HG03159 (cell line): Measurements from ENCODE around the gene USP48.
"Not testable (repeated sequence)": the region's sequence is repeated elsewhere in the genome, so short reads cannot be mapped to it uniquely, and the experiment has no call there.

Experiments
- ATAC-seq: cut with Tn5 transposase; IDR thresholded peaks from one replicate; pipeline ENCODE4 v1.9.1; 2021; ENCODE audit warnings: mild to moderate bottlenecking, moderate library complexity; ENCODE audit not compliant: unreplicated experiment

Gene USP48

DNA sequence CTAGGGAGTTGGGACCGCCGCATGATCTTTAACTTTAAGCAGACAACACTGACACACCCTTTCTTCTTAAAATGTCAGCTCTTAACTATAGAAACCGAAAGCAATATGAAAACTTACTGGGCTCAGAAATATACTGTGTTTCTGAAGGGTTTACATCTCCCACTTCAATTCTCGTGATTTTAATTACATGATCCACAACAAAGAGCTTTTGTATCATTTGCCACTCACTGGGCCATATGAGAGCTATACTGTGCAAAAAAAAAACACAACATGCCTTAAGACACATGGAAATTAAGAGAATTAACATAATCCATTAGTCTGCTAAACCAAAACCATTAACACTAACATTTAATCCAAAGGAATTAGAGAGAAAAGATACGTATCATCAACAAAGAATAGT is 78.8 kb downstream of the USP48 start:
- no peak for ATAC-seq

DNA sequence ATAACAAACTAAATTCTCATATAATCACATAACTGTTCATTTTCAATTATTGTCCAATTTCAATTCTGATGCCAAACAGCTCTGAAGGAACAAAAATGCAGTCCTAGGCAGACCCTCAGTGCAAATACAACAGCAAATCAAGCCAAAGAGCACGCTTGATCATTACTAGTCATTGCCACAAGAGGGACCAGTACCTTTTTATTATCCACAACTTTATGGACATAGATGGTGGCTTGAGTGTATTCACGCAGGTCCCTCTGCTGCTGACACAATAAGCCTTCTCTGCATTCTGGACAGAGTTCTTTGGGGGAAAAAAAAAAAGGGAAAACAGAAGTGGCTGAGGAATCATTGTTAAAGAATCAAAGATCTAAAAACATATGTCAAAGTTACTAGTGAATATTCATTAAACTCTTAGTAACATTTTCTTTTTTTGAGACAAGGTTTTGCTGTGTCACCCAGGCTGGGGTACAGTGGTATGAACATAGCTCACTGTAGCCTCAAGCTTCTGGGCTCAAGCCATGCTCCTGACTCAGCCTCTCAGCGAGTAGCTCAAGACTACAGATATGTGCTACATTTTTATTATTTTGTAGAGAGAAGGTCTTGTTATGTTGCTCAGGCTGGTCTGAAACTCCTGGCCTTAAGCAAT is 79.5 kb downstream of the USP48 start:
- ATAC-seq: no peak

- ATAC-seq: no peak
Observed at GRCh38 chr1:21702780-21703179, 80.2 kb downstream of the USP48 start.

GRCh38 chr1:21701401-21701800 is 81.5 kb downstream of the USP48 start:
- ATAC-seq: no peak

DNA sequence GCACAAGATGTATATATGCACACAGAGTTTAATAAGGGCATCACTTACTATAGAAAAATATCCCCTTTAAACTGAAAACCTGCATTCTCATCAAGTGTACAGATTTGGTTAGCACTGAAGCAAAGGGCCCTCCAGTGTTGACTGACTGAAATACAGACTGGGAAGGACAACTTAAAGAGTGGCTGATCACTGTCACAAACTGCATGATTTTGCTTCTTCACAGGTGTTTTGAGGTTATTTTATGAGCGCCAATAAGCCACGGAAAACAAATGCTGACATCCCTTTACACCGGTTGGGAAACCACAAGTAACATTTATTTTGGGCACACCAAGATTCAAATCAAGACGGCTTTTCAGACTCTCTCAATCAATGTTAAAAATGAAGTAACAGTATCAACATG is 82.9 kb downstream of the USP48 start:
- ATAC-seq: no peak

DNA sequence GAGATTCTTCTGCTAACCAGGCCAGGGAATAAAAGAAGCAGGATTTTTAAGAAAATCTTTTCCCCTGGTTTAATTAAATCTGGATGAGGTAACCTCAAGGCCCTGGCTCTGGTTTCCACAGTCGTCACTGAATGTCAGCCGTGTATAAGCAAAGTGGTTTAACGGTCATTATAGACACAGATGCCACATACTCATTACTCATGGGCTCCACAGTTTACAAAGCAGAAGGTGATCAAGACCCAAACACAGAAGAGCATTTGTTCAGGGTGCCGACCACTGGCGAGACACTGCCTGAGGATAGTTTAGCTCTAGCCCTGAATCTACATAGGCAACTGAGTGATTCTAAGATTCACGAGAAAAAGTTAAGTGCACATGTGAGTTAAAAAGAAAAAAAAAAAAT is 86.0 kb downstream of the USP48 start:
- no peak for ATAC-seq

DNA sequence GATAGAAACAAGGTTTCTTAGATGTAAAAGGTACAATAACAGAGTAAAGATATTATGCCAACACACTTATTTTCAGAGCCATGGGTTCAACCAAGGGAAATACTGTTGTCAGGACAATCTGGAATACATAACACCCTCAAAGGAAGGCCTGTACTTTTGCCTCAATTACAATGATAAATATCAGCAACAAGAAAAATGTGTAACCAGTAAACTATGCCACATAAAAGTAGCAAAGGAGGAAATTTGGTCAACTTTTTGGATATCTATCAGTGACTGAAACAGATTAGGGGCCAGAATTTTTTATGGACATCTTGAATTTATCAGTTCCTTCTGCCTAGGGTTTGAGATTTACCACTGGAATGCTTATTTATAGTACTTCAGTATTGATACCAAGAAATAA is 89.2 kb downstream of the USP48 start:
- ATAC-seq: no peak

DNA sequence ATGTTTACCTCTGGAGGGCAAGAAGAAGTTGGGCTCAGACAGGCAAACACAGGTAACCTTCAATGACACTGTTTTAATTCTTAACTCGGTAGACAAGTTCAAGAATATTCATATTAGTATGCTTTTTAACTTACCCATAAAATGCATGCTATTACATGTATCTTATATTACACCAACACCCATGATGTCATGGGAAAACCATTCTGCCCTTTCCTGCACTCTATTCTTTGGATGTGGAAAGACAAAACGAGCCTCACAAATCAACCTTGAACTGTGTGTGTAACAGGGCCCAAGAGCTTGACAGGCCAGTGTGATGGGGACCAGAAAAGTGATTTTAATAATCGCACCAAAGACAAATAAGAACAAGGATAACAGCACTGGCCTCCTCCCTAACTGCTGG is 91.2 kb downstream of the USP48 start:
- ATAC-seq: no peak

DNA sequence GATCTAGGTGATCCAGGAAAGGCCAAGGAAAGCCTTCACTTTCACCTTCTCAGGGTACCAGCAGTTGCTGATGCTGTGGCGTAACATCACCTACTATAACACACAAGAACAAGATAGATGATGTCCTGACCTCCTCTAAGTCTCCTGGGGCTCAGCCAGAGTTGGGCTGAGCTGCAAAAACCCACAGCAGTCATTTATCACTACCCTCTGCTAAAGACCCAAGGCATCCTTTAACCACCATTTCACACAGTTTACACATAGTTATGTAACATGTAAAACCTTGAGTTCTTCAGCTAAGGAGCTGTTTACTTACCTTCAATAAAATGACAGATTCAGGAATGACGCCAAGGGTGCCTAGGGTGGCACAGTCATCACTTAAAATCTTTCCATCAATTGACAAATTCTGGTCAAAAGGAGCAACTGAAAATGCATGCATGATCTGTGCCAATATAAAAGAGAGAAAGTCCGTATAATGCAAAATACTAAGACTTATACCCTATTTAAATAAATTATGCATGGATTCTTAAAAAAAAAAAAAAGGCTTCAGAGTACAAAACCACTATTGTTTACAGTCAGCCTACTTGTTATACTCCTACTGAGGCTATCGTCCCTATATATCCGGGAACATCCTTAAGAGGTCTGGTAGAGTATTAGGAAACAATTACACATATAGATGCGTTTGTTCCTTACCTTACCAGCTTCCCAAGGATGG is 93.1 kb downstream of the USP48 start:
- no peak for ATAC-seq

- no peak for ATAC-seq
Observed at GRCh38 chr1:21687081-21687529, 95.8 kb downstream of the USP48 start.

DNA sequence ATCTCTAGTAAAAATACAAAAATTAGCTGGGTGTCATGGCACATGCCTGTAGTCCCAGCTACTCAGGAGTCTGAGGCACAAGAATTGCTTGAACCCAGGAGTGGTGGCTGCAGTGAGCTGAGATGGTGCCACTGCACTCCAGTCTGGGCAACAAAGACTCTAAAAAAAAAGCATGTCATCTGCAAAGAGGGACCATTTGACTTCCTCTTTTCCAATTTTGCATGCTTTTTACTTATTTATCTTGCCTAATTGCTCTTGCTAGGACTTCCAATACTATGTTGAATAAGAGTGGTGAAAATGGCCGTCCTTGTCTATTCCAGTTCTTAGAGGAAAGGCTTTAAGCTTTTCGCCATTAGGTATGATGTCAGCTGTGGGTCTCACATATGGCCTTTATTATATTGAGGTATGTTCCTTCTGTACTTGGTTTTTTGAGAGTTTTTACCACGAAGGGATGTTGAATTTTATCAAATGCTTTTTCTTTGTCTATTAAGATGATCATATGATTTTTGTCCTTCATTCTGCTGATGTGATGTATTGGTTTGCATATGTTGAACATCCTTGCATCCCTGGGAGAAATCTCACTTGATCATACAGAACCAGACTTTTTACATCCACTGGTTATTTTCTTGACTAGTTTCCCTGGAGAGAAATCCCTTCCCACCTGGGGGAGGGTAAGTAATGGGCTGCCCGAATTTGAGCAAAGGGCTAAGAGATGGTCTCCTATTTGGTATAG is 96.8 kb downstream of the USP48 start:
- no peak for ATAC-seq

- no peak for ATAC-seq
Observed at GRCh38 chr1:21681426-21681825, 101.5 kb downstream of the USP48 start.

GRCh38 chr1:21680918-21681317 is 102.0 kb downstream of the USP48 start:
- ATAC-seq: no peak

GRCh38 chr1:21680381-21680780 is 102.6 kb downstream of the USP48 start:
- ATAC-seq: no peak

DNA sequence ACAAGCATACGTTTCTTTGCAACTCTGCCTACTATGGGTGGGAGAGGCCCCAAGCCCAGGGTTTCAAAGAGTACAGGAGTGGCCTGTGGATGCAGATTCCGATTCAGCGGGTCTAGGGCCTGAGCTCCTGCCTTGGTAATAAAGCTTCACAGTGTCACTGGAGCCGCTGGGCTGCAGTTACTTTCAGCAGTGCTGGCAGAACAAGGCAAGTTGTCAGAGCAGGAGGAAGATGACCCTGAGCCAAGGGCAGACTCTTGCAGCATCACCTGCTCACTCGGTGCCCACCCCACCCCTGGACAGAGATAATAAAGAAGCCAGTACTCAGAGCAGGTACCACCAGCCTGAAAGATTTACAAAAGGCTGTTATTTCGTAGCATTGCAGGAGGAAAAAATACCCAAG is 105.8 kb downstream of the USP48 start:
- ATAC-seq: no peak

DNA sequence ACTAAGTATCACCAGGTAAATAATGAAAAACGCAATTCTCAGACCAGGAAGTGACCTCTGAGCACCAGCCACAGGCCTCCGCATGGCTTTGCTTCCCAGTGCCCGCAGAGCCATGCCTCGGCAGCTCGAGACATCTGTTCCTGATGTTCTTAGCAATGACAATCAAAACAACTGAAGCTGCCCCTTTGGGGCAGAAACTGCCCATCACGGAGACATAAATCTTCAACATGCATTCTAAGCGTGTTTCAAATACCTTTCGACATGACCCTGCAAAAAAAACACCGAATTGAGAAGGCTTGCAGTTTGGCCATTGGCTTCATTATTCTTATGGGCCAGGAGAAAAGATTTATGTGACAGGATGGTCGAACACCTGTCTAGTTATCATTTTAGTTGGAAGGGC is 108.0 kb downstream of the USP48 start:
- no peak for ATAC-seq

- not testable (repeated sequence) for ATAC-seq
Observed at GRCh38 chr1:21673853-21674252, 109.1 kb downstream of the USP48 start.

- no peak for ATAC-seq
Observed at GRCh38 chr1:21673277-21673780, 109.6 kb downstream of the USP48 start.

GRCh38 chr1:21672478-21673276 is 110.3 kb downstream of the USP48 start:
- ATAC-seq: no peak

GRCh38 chr1:21671915-21672314 is 111.0 kb downstream of the USP48 start:
- no peak for ATAC-seq
